Measurements from ENCODE around the gene PPP6C.

DNA sequence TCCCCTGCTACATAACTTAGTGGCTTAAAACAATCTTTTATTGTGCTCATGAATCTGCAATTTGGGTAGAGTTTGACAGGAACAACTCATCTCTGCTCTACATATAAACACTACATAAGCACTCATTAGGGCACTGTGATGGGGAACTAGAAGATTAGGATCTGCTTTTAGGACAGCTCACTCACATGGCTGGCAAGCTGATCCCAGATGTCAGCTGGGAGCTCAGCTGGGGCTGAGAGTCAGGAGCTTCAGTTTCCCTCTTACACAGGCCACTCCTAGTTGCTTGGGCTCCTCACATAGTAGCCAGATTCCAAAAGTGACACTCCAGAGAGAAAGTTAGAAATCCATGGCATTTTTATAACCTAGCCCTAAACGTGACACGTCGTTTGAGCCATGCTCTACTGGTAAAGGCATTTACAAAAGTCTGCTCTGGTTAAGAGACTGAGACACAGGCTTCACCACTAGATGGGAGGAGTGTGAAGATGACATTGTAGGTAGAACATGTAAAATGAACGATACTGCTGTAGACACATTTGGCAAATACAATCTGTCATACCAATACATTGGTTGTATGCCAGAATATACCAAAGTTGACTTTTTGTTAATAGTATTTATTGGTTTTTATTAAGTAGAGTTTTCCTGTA lies 69.8 kb downstream of the PPP6C start:
- TF ChIP-seq, protein P1, sequence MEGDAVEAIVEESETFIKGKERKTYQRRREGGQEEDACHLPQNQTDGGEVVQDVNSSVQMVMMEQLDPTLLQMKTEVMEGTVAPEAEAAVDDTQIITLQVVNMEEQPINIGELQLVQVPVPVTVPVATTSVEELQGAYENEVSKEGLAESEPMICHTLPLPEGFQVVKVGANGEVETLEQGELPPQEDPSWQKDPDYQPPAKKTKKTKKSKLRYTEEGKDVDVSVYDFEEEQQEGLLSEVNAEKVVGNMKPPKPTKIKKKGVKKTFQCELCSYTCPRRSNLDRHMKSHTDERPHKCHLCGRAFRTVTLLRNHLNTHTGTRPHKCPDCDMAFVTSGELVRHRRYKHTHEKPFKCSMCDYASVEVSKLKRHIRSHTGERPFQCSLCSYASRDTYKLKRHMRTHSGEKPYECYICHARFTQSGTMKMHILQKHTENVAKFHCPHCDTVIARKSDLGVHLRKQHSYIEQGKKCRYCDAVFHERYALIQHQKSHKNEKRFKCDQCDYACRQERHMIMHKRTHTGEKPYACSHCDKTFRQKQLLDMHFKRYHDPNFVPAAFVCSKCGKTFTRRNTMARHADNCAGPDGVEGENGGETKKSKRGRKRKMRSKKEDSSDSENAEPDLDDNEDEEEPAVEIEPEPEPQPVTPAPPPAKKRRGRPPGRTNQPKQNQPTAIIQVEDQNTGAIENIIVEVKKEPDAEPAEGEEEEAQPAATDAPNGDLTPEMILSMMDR (IDR thresholded peaks at IDR 0.05) = no peak
- no peak for TF ChIP-seq EZH2 (IDR thresholded peaks at IDR 0.05; ENCODE audit: borderline replicate concordance, insufficient read depth, low read depth, low read length, poor library complexity, severe bottlenecking)
